Loucy (cell line): ENCODE data around the gene PILRA.

ENCODE experiments used
- EZH2phosphoT487 ChIP-seq: fragments of 200-600 bp; IDR thresholded peaks from 2 replicates; pipeline ENCODE4 v1.6.1; 2018; ENCODE audit warnings: antibody characterized with exemption, mild to moderate bottlenecking, moderate library complexity, borderline replicate concordance
- TF ChIP-seq, protein P1 (sequence below): fragments of 200-600 bp; sonication (generic); conservative IDR thresholded peaks from 2 replicates; pipeline ENCODE4 v1.5.1; 2014; ENCODE audit warnings: mild to moderate bottlenecking, antibody characterized with exemption, low read length

DNA sequence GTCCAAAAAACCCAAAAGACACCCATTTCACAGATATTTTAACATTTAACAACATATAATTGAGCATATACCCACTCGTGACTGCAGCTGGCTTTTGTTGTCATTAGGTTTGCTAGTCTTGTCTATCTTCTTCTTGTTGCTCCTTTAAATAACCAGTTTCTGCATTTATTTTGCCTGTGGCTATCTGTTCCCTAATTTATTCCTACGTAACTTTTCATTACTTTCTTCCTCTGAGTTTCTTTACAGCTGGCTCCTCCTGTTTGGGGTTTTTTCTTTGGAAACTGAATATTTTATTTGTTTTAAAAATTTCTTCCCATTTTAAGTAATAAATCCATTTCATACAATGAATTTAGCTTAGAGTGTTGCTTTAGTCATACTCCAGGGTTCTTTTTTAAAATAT lies 14.4 kb downstream of the PILRA start:
- TF ChIP-seq, protein P1, sequence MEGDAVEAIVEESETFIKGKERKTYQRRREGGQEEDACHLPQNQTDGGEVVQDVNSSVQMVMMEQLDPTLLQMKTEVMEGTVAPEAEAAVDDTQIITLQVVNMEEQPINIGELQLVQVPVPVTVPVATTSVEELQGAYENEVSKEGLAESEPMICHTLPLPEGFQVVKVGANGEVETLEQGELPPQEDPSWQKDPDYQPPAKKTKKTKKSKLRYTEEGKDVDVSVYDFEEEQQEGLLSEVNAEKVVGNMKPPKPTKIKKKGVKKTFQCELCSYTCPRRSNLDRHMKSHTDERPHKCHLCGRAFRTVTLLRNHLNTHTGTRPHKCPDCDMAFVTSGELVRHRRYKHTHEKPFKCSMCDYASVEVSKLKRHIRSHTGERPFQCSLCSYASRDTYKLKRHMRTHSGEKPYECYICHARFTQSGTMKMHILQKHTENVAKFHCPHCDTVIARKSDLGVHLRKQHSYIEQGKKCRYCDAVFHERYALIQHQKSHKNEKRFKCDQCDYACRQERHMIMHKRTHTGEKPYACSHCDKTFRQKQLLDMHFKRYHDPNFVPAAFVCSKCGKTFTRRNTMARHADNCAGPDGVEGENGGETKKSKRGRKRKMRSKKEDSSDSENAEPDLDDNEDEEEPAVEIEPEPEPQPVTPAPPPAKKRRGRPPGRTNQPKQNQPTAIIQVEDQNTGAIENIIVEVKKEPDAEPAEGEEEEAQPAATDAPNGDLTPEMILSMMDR, result no peak
- TF ChIP-seq EZH2phosphoT487, result no peak
